Effector memory CD8-positive, alpha-beta T cell (primary cell): ENCODE measurements around the gene COMTD1.

Source experiments
- ATAC-seq: fragments of 150-1000 bp; cut with Tn5 transposase; replicated peaks from 2 replicates; pipeline ENCODE4 v1.10.0; 2021; ENCODE audit warnings: mild to moderate bottlenecking, moderate library complexity
- DNase-seq, 3 experiments: peaks; one replicate each; pipeline ENCODE4 v3.0.0; 2021
- H3K27ac Mint-ChIP-seq, 2 donors: one replicate each; pipeline ENCODE4 v1.8.0; 2022; ENCODE audit warnings: mild to moderate bottlenecking in 2 of 2, mixed read lengths in 2 of 2, moderate library complexity in 2 of 2
- H3K27me3 Mint-ChIP-seq, 2 donors: one replicate each; pipeline ENCODE4 v1.8.0; 2022; ENCODE audit warnings: mixed read lengths in 2 of 2
- H3K36me3 Mint-ChIP-seq: one replicate; pipeline ENCODE4 v1.8.0; 2022; ENCODE audit warnings: mild to moderate bottlenecking, moderate library complexity, mixed read lengths; ENCODE audit not compliant: insufficient read depth
- H3K4me1 Mint-ChIP-seq, 2 donors: one replicate each; pipeline ENCODE4 v1.8.0; 2022; ENCODE audit warnings: low read depth in 2 of 2, mixed read lengths in 2 of 2
- H3K4me3 Mint-ChIP-seq, 2 donors: one replicate each; pipeline ENCODE4 v1.8.0; 2022; ENCODE audit warnings: mild to moderate bottlenecking in 2 of 2, mixed read lengths in 2 of 2, moderate library complexity in 2 of 2
- H3K9me3 Mint-ChIP-seq, 2 donors: one replicate each; pipeline ENCODE4 v1.8.0; 2022; ENCODE audit warnings: mixed read lengths in 2 of 2

Gene COMTD1

DNA sequence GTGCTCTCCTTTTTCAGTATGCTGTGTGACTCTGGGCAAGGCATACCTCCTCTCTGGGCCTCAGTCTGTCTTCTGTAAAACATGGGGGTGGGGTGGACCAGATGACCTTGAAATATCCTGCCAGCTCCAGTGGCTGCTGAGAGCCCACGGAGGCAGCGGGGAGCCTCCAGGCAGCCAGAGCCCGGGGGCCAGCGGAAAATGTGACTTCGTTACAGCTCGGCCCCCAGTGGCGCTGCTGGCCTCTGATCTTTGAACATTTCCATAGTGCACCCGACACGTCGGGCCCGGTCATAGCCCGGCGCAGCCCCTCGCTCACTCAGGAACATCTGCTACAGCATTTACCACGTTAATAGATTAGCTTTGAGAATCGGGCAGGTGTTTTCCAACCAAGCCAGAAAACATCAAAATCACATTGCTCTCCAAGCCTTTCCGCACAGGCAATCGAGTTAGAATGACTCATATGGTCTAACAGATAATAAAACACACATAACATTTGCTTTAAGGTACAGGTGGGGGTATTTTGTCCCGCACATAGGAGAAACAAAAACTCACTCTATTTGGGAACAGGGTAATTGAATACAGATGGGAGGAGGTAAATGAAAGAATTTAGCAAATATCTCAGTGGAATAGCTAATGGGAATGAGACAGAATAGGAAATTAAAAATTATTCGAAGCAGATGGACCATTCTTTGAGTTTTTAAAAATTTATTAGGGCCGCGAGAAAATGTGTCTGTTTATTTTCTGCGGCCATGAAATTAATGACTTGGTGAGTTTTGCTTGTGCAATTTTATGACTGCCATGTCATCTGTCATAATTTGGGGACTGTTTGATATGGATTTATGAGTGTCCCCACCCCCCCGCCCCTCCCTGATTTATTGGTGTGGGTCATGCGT lies 26.3 kb upstream of the COMTD1 start:
- Mint-ChIP-seq H3K9me3 (no peaks in the 10 kb centered on the region), H3K27me3 (peaks cover 0 to 14% of the 10 kb centered on the region in 2 donors), H3K4me1 (no peaks in the 10 kb centered on the region), H3K27ac (no peak overlapping the region), H3K36me3 (no peaks in the 10 kb centered on the region), H3K4me3 (no peak overlapping the region)
- ATAC-seq, result no peak
- DNase-seq, result no peak

DNA sequence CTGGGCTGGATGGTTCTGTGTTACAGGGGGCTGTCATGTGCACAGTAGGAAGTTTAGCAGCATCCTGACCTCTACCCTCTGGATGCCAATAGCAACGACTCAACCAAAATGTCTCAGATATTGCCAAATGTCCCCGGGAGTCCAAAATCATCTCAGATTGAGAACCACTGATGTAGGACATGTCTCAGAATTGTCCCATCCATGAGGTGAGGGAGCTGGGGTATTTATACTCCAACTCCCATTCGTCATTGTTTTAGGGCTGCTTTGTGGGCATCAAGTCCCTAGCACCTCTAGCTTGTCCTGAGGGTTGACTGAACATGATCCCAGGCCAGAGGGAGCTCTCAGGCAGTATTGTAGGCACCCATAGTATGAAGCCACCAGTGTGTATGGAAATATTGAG lies 25.2 kb upstream of the COMTD1 start:
- Mint-ChIP-seq H3K9me3 (no peaks in the 10 kb centered on the region), H3K4me1 (no peaks in the 10 kb centered on the region), H3K4me3 (no peak overlapping the region), H3K36me3 (no peaks in the 10 kb centered on the region), H3K27ac (no peak overlapping the region), H3K27me3 (peaks cover 0 to 7% of the 10 kb centered on the region in 2 donors)
- ATAC-seq, result no peak
- DNase-seq, result no peak

DNA sequence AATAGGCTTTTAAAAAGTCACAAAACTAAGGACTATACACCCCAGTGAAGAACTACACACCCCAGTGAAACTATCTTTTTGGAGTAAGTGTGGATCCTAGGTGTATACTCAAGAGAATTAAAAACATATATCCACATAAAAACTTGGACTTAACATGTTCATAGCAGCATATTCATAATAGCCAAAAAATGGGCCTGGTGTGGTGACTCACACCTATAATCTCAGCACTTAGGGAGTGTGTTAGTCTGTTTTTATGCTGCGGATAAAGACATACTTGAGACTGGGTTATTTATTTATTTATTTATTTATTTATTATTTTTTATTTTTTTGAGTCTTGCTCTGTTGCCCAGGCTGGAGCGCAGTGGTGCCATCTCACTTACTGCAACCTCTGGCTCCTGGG lies 19.0 kb upstream of the COMTD1 start:
- Mint-ChIP-seq H3K9me3 (peaks cover 3 to 7% of the 10 kb centered on the region in 2 donors), H3K27ac (no peak overlapping the region), H3K36me3 (no peaks in the 10 kb centered on the region), H3K4me1 (no peaks in the 10 kb centered on the region), H3K27me3 (peaks cover 0 to 20% of the 10 kb centered on the region in 2 donors), H3K4me3 (no peak overlapping the region)
- ATAC-seq, result no peak
- no peak for DNase-seq

DNA sequence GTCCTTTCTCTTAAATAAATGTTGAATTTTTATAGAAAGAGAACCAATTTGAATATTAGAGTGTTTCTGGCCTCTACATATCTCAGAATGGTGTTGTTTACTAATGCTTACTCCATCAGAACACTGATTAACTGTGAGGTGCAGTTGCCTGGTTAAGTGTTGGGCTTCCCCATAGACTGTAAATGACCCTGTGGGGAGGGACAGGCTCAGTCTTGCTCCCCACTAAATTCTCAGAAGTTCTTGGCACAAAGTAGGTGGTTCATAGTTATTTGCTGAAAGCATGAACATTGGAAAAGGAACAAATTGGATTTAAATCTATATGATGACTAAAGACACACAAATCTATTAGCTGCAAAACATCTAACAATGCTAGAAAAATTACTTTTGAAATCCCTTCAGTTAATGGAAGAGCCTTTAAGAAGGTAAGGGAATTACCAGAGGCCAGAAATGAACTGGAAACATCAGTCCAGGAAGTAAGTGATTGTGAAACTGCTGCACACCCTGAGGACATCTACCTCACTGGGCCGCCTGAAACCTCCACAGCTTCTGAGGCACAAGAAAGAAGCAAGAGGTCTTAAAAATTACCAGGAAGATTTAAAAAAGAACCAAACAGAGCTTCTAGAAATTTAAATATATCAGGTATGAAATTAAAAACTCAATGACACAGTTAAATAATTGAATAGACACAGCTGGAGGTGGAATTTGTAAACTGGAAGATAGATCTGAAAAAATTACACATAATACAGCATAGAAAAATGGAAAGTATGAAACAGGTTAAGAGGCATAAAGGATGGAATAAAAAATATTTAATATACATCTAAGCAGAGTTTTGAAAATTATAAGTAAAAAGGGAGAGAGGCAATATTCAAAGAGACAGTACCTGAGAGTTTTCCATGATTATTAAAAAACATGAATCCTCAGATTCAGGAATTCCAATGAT lies 17.8 kb upstream of the COMTD1 start:
- Mint-ChIP-seq H3K36me3 (no peaks in the 10 kb centered on the region), H3K27me3 (peaks cover 0 to 27% of the 10 kb centered on the region in 2 donors), H3K4me1 (no peaks in the 10 kb centered on the region), H3K9me3 (peaks cover 3 to 7% of the 10 kb centered on the region in 2 donors), H3K4me3 (no peak overlapping the region), H3K27ac (no peak overlapping the region)
- ATAC-seq (no peak), DNase-seq (no peak)

DNA sequence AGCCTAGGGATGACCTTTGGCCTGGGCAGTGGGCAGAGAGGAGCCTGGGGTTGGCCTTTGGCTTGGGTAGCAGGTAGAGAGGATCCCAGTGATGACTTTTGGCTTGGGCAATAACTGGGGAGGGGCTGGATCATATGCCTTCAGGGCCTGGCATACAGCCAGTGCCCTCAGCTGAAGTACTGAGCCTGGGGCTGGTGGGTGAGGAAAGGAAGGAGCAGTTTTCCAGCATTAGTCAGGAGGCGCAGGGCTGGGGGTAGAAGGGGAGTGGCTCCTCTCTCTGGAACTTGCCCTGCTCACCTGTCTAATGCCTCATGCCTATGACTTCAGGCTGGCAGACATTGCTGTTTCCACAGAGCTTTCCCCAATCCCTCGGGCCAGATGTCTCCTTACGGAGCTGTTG lies 15.2 kb upstream of the COMTD1 start:
- ATAC-seq (no peak), DNase-seq (no peak)
- Mint-ChIP-seq H3K27ac (peak overlapping the region in 1 of 2 donors; percentile 3), H3K9me3 (peaks cover 3 to 7% of the 10 kb centered on the region in 2 donors), H3K27me3 (peaks cover 0 to 28% of the 10 kb centered on the region in 2 donors), H3K36me3 (no peaks in the 10 kb centered on the region), H3K4me1 (no peaks in the 10 kb centered on the region), H3K4me3 (no peak overlapping the region)

DNA sequence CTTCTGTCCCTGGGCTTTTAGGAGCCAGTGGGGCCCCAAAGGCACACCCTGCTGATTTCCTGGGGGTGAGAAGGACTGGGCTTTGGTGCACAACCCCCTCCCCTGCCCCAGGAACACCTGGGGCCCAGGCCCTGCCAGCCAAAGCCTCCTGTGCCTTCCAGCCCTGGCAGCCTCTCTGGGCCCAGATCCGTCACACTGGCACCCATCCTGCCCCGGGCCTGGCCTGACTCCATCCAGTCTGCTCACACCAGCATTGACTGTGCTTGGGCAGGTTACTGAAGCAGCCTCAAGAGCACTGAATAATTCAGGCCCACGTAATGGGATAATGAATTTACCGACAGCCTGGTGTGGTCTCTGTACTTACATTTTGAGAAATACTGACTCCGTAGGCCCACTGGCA lies 12.0 kb upstream of the COMTD1 start:
- Mint-ChIP-seq H3K4me3 (no peak overlapping the region), H3K36me3 (no peaks in the 10 kb centered on the region), H3K4me1 (no peaks in the 10 kb centered on the region), H3K27me3 (peaks cover 0 to 38% of the 10 kb centered on the region in 2 donors), H3K9me3 (peaks cover 3 to 5% of the 10 kb centered on the region in 2 donors), H3K27ac (no peak overlapping the region)
- no peak for DNase-seq
- no peak for ATAC-seq

DNA sequence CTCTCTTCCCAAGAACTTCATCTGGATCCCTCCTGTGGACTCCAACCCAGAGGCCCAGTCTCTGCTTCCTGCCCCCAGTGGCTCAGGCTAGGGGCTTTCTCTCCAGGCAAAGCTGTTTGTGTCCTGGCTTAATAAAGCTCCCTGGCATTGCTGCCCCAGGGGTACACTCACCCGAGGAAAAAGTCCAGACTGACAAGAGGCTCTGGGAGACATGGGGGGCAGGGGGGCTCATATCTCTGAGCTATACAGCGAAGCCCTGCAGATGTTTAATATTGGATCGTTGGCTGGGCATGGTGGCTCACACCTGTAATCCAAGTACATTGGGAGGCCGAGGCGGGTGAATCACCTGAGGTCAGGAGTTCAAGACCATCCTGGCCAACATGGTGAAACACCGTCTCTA lies 10.7 kb upstream of the COMTD1 start:
- no peak for ATAC-seq
- Mint-ChIP-seq H3K36me3 (no peaks in the 10 kb centered on the region), H3K9me3 (no peaks in the 10 kb centered on the region)

DNA sequence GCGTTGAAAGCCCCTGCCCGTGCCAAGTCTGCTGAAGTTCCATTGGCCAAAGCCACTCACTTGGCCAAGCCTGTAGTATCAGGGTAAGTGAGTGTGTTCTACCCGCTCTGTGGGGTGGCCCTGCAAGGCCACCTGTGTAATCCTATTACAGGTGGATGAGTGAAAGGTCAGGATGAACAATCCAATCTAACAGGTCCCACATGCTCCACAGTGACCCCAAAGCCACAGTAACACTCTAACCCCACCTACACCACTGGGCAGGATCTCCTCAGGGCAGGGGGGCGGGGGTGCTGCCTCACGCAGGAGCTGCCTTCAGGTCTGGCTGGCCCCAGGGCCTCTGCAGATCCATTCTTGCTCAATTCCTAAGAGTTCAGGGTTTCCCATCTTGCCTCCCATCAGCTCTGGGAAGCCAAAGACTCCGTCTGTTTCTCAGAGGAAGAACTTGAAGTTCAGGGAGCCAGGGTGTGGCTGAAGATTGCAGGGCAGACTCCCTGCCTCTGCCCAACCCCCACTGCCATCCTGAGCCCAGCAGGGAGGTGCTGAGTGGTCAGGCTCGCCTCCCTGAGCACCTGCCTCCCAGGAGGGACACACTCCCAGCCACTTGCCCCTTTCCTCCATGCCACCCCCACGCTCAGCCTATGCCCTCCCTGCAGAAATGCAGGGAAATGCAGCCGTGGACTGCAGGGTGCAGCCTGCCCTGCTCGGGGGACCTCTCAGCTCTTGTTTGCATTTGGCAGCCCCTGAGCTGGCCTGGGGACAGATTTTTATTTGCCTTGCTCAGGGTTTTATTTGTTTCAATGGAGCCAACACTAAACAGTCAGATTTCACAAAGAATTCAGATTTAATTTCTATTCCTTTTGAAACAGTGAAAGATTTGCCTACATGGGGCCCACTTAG lies 9.8 kb upstream of the COMTD1 start:
- Mint-ChIP-seq H3K36me3 (no peaks in the 10 kb centered on the region), H3K27me3 (peaks cover 0 to 33% of the 10 kb centered on the region in 2 donors), H3K4me3 (no peak overlapping the region), H3K4me1 (no peaks in the 10 kb centered on the region), H3K9me3 (no peaks in the 10 kb centered on the region), H3K27ac (peak overlapping the region in 1 of 2 donors; percentile 20)
- ATAC-seq, result no peak
- DNase-seq, result no peak

More for the DNA sequence above, 10.7 kb upstream of the COMTD1 start:
- no peaks in the 10 kb centered on the region for H3K4me1 Mint-ChIP-seq
- DNase-seq, result no peak
- H3K27ac Mint-ChIP-seq, result no peak overlapping the region
- H3K27me3 Mint-ChIP-seq, result peaks cover 0 to 39% of the 10 kb centered on the region in 2 donors
- H3K4me3 Mint-ChIP-seq, result no peak overlapping the region

DNA sequence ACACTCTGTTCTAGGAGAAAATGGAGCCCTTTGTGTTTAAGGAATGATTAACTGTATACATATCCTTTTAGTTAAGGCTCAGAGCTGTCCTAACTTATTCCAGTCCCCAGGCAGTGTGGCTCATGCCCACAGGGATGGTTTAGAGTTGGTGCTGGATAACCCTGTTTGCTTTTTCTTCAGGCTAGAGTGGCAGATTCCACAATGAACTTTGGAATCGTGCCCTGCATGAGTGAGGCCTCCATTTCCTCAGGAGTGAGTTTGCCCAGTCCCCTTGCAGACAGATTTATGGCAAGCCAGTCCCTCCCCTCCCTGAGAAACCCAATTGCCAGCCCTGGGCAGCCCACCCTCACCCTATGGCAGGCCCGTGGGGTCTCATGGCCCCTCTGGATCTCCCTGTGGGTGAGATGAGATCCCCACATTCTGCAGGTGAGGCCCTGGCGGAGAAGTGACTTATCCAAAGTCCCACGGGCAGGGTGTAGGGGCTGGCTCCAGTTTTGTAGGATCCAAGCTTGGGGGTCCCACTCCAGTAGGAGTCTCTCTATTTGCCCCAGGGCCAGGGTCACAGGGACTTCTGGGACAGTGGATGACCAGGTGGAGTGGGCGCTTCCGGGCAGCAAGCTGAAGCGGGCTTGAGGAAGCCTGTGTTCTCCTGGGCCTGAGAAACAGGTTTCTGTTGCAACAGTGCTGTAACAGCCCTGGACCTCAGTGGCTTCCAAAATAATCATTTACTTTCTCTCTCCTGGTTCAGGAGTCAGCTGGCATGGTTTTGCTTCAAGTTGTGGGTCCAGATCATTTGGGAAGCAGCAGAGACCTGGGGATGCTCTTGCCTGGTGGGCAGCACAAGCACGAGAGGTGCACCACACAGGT lies 9.0 kb upstream of the COMTD1 start:
- Mint-ChIP-seq H3K27me3 (peaks cover 0 to 26% of the 10 kb centered on the region in 2 donors), H3K9me3 (no peaks in the 10 kb centered on the region), H3K4me1 (no peaks in the 10 kb centered on the region), H3K4me3 (no peak overlapping the region), H3K36me3 (no peaks in the 10 kb centered on the region), H3K27ac (peak overlapping the region in 1 of 2 donors; percentile 20)
- DNase-seq (no peak), ATAC-seq (no peak)

DNA sequence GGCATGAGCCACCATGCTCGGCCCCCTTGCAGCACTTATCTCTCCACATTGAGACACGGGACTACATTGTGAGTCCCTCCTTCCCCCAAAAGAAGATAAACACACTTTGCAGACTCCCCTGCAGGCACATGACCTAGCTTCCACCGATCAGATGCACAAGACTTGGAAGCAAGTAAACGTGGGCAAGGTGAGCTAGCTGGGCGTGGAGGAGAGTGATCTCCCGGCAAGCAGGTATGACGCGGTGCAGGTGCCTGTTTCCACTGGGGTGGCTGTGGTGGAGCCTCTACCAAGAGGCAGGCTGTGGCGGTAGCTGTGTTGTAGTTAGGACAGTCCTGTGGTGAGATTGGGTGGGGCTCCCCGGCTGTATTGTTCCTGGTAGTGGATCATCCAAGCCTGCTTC lies 7.7 kb upstream of the COMTD1 start:
- H3K4me1 Mint-ChIP-seq, result no peaks in the 10 kb centered on the region
- no peak overlapping the region for H3K4me3 Mint-ChIP-seq
- ATAC-seq (no peak), DNase-seq (no peak)
- no peaks in the 10 kb centered on the region for H3K9me3 Mint-ChIP-seq
- H3K36me3 Mint-ChIP-seq, result no peaks in the 10 kb centered on the region
- no peak overlapping the region for H3K27ac Mint-ChIP-seq
- H3K27me3 Mint-ChIP-seq, result peaks cover 0 to 17% of the 10 kb centered on the region in 2 donors

DNA sequence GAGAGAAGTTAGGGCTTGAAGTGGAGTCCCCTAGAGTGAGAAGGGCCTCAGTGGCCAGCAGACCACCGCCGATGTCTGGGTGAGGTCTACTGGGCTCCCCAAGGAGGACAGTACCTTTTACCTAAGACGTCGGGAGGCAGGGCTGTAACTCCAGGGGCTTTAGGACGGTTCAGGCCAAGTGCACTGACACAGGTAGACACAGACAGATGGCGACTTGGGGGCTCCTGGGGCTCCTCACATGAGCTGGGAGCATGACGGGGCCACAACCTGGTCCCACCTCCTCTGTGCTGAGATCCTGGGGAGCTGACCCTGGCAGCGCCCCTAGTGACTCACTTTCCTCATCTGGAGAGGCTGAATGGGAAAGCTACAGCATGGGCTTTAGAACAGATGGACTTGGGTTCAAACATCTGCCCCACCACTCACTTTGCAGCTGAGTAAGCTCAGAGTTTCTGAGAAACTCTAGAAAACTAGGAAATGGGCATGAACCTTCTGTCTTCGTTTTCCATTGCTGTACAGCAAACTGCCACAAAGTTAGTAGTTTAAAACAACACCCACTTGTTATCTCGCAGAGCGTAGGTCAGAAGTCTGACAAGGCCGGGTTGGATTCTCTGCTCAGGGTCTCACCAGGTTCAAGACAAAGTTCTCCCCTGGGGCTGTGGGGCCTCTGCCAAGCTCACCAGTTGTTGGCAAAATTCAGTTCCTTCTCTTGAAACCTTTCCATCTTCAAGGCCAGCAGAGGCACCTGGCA lies 4.7 kb upstream of the COMTD1 start:
- H3K4me3 Mint-ChIP-seq, result no peak overlapping the region
- H3K4me1 Mint-ChIP-seq, result peaks cover 4% of the 10 kb centered on the region in 2 donors
- no peaks in the 10 kb centered on the region for H3K9me3 Mint-ChIP-seq
- DNase-seq, result no peak
- H3K36me3 Mint-ChIP-seq, result peaks cover 3% of the 10 kb centered on the region
- H3K27ac Mint-ChIP-seq, result no peak overlapping the region
- no peak for ATAC-seq
- H3K27me3 Mint-ChIP-seq, result peaks cover 0 to 11% of the 10 kb centered on the region in 2 donors
